H1 (cell line): ENCODE results near the gene CNR1.

ENCODE experiments used
- CEBPB ChIP-seq: IDR thresholded peaks from 2 replicates; pipeline ENCODE4 v1.6.1; 2012; ENCODE audit warnings: low read depth, low read length
- CTCF ChIP-seq, 3 experiments: IDR thresholded peaks; 1 replicate in 2 of 3; 2 replicates in 1 of 3; pipeline versions ENCODE4 v1.5.1 to v1.6.1; 2011; ENCODE audit warnings: low read length in 3 of 3, mild to moderate bottlenecking in 3 of 3, inconsistent platforms in 2 of 3, low read depth in 1 of 3, moderate library complexity in 1 of 3; ENCODE audit not compliant: insufficient read depth in 1 of 3; ENCODE audit errors: control extremely low read depth in 1 of 3
- EP300 ChIP-seq, 2 experiments: IDR thresholded peaks; 1 replicate in 1 of 2; 2 replicates in 1 of 2; pipeline ENCODE4 v1.6.1; 2011 to 2012; ENCODE audit warnings: low read depth in 2 of 2, low read length in 2 of 2, mild to moderate bottlenecking in 2 of 2, borderline replicate concordance in 1 of 2, inconsistent platforms in 1 of 2, moderate library complexity in 1 of 2
- EZH2 ChIP-seq: fragments of 200-600 bp; sonication (generic); IDR thresholded peaks from 2 replicates; pipeline ENCODE4 v1.7.1; 2012; ENCODE audit warnings: low read depth, mild to moderate bottlenecking, moderate library complexity, low read length, inconsistent platforms; ENCODE audit not compliant: severe bottlenecking
- HDAC6 ChIP-seq: IDR thresholded peaks from one replicate; pipeline ENCODE4 v1.7.1; 2012; ENCODE audit warnings: low read depth, mild to moderate bottlenecking, inconsistent platforms, low read length, moderate library complexity
- POLR2A ChIP-seq, 2 experiments: IDR thresholded peaks; 1 replicate in 1 of 2; 2 replicates in 1 of 2; pipeline ENCODE4 v1.6.1; 2011; ENCODE audit warnings: low read depth in 2 of 2, low read length in 2 of 2, mild to moderate bottlenecking in 2 of 2; ENCODE audit errors: control extremely low read depth in 1 of 2
- POLR2AphosphoS5 ChIP-seq: IDR thresholded peaks from 2 replicates; pipeline ENCODE4 v1.6.1; 2011; ENCODE audit warnings: low read depth, low read length
- RAD21 ChIP-seq, 2 experiments: IDR thresholded peaks in 1 of 2; conservative IDR thresholded peaks in 1 of 2; 2 replicates each; pipeline ENCODE4 v1.6.1; 2011; ENCODE audit warnings: low read depth in 2 of 2, low read length in 2 of 2, improper control_type of control experiment in 1 of 2, inconsistent platforms in 1 of 2, mild to moderate bottlenecking in 1 of 2, moderate library complexity in 1 of 2
- SIN3A ChIP-seq, 2 experiments: IDR thresholded peaks in 1 of 2; conservative IDR thresholded peaks in 1 of 2; 2 replicates each; pipeline ENCODE4 v1.6.1; 2011 to 2012; ENCODE audit warnings: low read length in 2 of 2, improper control_type of control experiment in 1 of 2, low read depth in 1 of 2, mild to moderate bottlenecking in 1 of 2

DNA sequence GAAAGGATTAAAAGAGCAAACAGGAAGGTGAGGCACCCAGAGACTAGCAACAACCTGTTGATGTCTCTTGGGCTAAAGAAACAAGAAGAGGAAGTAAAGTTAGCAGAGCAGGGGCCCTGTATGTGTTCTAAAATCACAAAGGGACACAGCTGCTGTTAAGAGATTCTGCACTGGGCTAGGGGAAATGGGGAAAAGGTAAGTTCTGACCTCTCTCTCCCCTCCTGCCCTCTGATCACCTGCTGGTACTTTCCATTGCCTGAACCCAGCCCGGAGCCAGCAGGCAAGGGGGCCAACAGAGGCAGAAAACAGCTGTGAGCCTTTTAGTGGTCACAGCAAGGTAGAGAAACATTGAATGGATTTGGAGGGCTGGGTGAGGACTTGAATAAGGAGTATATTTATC lies 13.5 kb upstream of the CNR1 start:
- no peak for TF ChIP-seq POLR2A (IDR thresholded peaks at IDR 0.05; ENCODE audit: control extremely low read depth in 1 of 2, low read depth in 2 of 2, low read length in 2 of 2)
- TF ChIP-seq EZH2: no peak
- TF ChIP-seq EP300 (IDR thresholded peaks at IDR 0.05; ENCODE audit: borderline replicate concordance in 1 of 2, low read depth in 2 of 2, low read length in 2 of 2): no peak
- TF ChIP-seq SIN3A (conservative IDR thresholded peaks at IDR 0.05 in 1 of 2, IDR thresholded peaks at IDR 0.05 in 1 of 2; ENCODE audit: low read depth in 1 of 2, low read length in 2 of 2): no peak
- no peak for TF ChIP-seq POLR2AphosphoS5
- TF ChIP-seq CTCF (IDR thresholded peaks at IDR 0.05; ENCODE audit: control extremely low read depth in 1 of 3, insufficient read depth in 1 of 3, low read depth in 1 of 3, low read length in 3 of 3): peak in 1 of 3 experiments; percentile 10; a peak in 1 of 4 replicates
- peak; percentile 31 to 47; a peak in 3 of 4 replicates for TF ChIP-seq RAD21 (IDR thresholded peaks at IDR 0.05 in 1 of 2, conservative IDR thresholded peaks at IDR 0.05 in 1 of 2; ENCODE audit: low read depth in 2 of 2, low read length in 2 of 2)
- no peak for TF ChIP-seq HDAC6
- no peak for TF ChIP-seq CEBPB
